A673 (cell line): ENCODE measurements around the gene WDR27. TPM values are rescaled to one million over a fixed set of nuclear protein-coding genes. Genes with fewer than 3 reads are reported as not detected.
"Not testable (repeated sequence)": the region's sequence is repeated elsewhere in the genome, so short reads cannot be mapped to it uniquely, and the experiment has no call there.

Experiments
- BruUV-seq: library from RNA; stranded (reverse); fragments of 400-500 nt; replicated peaks from 2 replicates; lab custom pipeline; 2021; lab: Mats Ljungman, UMichigan
- CTCF ChIA-PET: fragments of 300-600 bp; sonication (Branson Sonifier 250); formaldehyde crosslinking; loops from one replicate; lab custom pipeline; 2022; ENCODE audit warnings: antibody characterized with exemption; lab: Charles Lee
- POLR2A ChIA-PET: fragments of 300-600 bp; sonication (Branson Sonifier 250); formaldehyde crosslinking; loops from one replicate; lab custom pipeline; 2022; ENCODE audit warnings: antibody characterized with exemption; ENCODE audit not compliant: low non-redundant PET; lab: Charles Lee
- DNase-seq: peaks from one replicate; pipeline ENCODE4 v3.0.0-alpha.2; 2015; ENCODE audit warnings: low spot score
- H3K27ac ChIP-seq: fragments of 200-600 bp; sonication (generic); 2 replicates; pipeline ENCODE4 v1.5.1; 2016; ENCODE audit warnings: mixed run types, low read depth, mild to moderate bottlenecking, mixed read lengths, antibody characterized with exemption, low read length; ENCODE audit not compliant: poor library complexity, severe bottlenecking
- H3K27me3 ChIP-seq: fragments of 200-600 bp; sonication (generic); replicated peaks from 2 replicates; pipeline ENCODE4 v1.6.1; 2017; ENCODE audit warnings: mixed run types, low read depth, mild to moderate bottlenecking, mixed read lengths, antibody characterized with exemption, low read length; ENCODE audit not compliant: insufficient read depth, poor library complexity
- H3K36me3 ChIP-seq: fragments of 200-600 bp; sonication (generic); 2 replicates; pipeline ENCODE4 v1.6.1; 2016; ENCODE audit warnings: mixed run types, mild to moderate bottlenecking, mixed read lengths, antibody characterized with exemption, low read length; ENCODE audit not compliant: insufficient read depth, poor library complexity, severe bottlenecking
- H3K4me1 ChIP-seq: fragments of 200-600 bp; sonication (generic); 2 replicates; pipeline ENCODE4 v1.6.1; 2017; ENCODE audit warnings: mixed run types, mild to moderate bottlenecking, mixed read lengths, antibody characterized with exemption, low read length; ENCODE audit not compliant: insufficient read depth, poor library complexity, severe bottlenecking
- H3K4me3 ChIP-seq: fragments of 200-600 bp; sonication (generic); 2 replicates; pipeline ENCODE4 v1.5.1; 2016; ENCODE audit warnings: low read depth, mixed run types, mild to moderate bottlenecking, mixed read lengths, low read length; ENCODE audit not compliant: poor library complexity, severe bottlenecking
- H3K9me3 ChIP-seq: fragments of 200-600 bp; sonication (generic); 2 replicates; pipeline ENCODE4 v1.6.1; 2016; ENCODE audit warnings: mixed run types, low read depth, mild to moderate bottlenecking, mixed read lengths, antibody characterized with exemption, low read length; ENCODE audit not compliant: poor library complexity, severe bottlenecking
- CTCF ChIP-seq: fragments of 300-800, 200-600 bp; sonication (generic); conservative IDR thresholded peaks from 2 replicates; pipeline ENCODE4 v1.5.1; 2017; ENCODE audit warnings: low read depth, mild to moderate bottlenecking, antibody characterized with exemption, low read length, moderate library complexity, mixed read lengths
- EZH2 ChIP-seq: fragments of 200-600 bp; sonication (generic); IDR thresholded peaks from 2 replicates; pipeline ENCODE4 v1.6.1; 2017; ENCODE audit warnings: borderline replicate concordance, low read depth, mild to moderate bottlenecking, mixed read lengths, antibody characterized with exemption, low read length; ENCODE audit not compliant: poor library complexity, severe bottlenecking
- intact Hi-C: fragments of 100-400 bp; cut with micrococcal nuclease; formaldehyde crosslinking; loops from one replicate; pipeline ENCODE4 v1.10.0; 2022; ENCODE audit not compliant: unreplicated experiment
- total RNA-seq: library from RNA; stranded (reverse); gene quantifications from 2 replicates; pipeline ENCODE4 v1.2.3, GENCODE V29; 2021

Gene WDR27
- total RNA-seq, 1 experiment from 2014 or later: 77.3 TPM

DNA sequence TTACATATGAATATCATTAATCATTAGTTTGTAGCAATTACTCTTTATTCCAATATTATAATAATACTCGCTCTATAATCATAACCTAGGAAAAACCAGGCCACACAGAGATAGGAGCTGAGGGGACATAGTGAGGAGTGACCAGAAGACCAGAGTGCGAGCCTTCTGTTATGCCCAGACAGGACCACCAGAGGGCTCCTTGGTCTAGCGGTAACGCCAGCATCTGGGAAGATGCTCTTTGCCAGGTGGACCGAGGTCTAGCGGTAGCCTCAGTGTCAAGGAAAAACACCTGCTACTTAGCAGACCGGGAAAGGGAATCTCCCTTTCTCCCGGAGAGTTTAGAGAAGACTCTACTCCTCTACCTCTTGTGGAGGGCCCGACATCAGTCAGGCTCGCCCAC, 4.7 kb downstream of the WDR27 start:
- CTCF ChIA-PET, H3K27me3 ChIP-seq, H3K4me3 ChIP-seq, H3K36me3 ChIP-seq, BruUV-seq, H3K9me3 ChIP-seq, H3K27ac ChIP-seq, intact Hi-C loops, H3K4me1 ChIP-seq, POLR2A ChIA-PET, DNase-seq: not testable (repeated sequence)
- peak; percentile 47 for TF ChIP-seq CTCF

- no peak for DNase-seq
- POLR2A ChIA-PET: no interaction called here
- Histone ChIP-seq H3K27ac (no peak overlapping the region), H3K9me3 (no peaks in the 10 kb centered on the region), H3K27me3 (no peaks in the 10 kb centered on the region), H3K4me1 (peaks cover under 1% of the 10 kb centered on the region), H3K4me3 (no peak overlapping the region), H3K36me3 (no peaks in the 10 kb centered on the region)
- CTCF ChIA-PET: interaction anchor here (0.6 kb wide), 1 partner anchor 10 kb away, joined by 6 read pairs; no protein-coding TSS in a partner anchor
- no peak for TF ChIP-seq EZH2
- TF ChIP-seq CTCF: no peak
- no TSS peak for BruUV-seq
- intact Hi-C loops: no loop called here
Observed at GRCh38 chr6:169695131-169695530, 6.7 kb downstream of the WDR27 start.

- no peak overlapping the region for H3K4me3 ChIP-seq
- TF ChIP-seq CTCF (no peak), EZH2 (no peak)
- intact Hi-C loops: no loop called here
- H3K4me1 ChIP-seq: no peaks in the 10 kb centered on the region
- CTCF ChIA-PET: no interaction called here
- H3K27ac ChIP-seq: no peak overlapping the region
- BruUV-seq: no TSS peak
- H3K36me3 ChIP-seq: peaks cover 3% of the 10 kb centered on the region
- H3K27me3 ChIP-seq: no peaks in the 10 kb centered on the region
- POLR2A ChIA-PET: no interaction called here
- no peaks in the 10 kb centered on the region for H3K9me3 ChIP-seq
- no peak for DNase-seq
Observed at GRCh38 chr6:169692516-169692915, 9.3 kb downstream of the WDR27 start.
